ENCODE measurements around the gene NVL. TPM values are rescaled to one million over a fixed set of nuclear protein-coding genes. Genes with fewer than 3 reads are reported as not detected.

NVL gene
- total RNA-seq, 8 experiments from 2014 or later: 21.8 to 70.9 (median 47.7) TPM

- Histone ChIP-seq H3K4me1 (replicated peaks in 1 of 2) (peaks cover 7 to 9% of the 10 kb centered on the region in 2 donors), H3K4me3 (no peak overlapping the region), H3K27ac (no peak overlapping the region)
- in situ Hi-C loops (cut with MboI; ENCODE audit: low pct_unique_long_range_greater_than_20kb in 2 of 9, low sequenced_read_pairs in 9 of 9, unreplicated experiment in 9 of 9): no loop called here
- 64 to 100% (median 91%) methylated on average over 1 to 7 of the region's 7 CpGs for WGBS, 10 experiments
- no peak for ATAC-seq (replicated peaks in 6 of 8)
These were observed 140.4 kb downstream of the NVL start for GRCh38 chr1:224189561-224189960.

GRCh38 chr1:224188286-224188685 is 141.7 kb downstream of the NVL start:
- Histone ChIP-seq H3K4me1 (replicated peaks in 1 of 2) (peaks cover 8 to 11% of the 10 kb centered on the region in 2 donors), H3K27ac (no peak overlapping the region), H3K4me3 (no peak overlapping the region)
- 90 to 100% (median 97%) methylated on average over 2 of the region's 2 CpGs for WGBS, 10 experiments
- in situ Hi-C loops (cut with MboI; ENCODE audit: low pct_unique_long_range_greater_than_20kb in 2 of 9, low sequenced_read_pairs in 9 of 9, unreplicated experiment in 9 of 9): no loop called here
- no peak for ATAC-seq (replicated peaks in 6 of 8)

- Histone ChIP-seq H3K4me3 (no peak overlapping the region), H3K4me1 (replicated peaks in 1 of 2) (peaks cover 13 to 16% of the 10 kb centered on the region in 2 donors), H3K27ac (no peak overlapping the region)
- ATAC-seq (replicated peaks in 6 of 8): no peak
- 90 to 100% (median 100%) methylated on average over 1 to 8 of the region's 8 CpGs; no CpG with 5 or more reads in 1 of the 10 experiments for WGBS, 10 experiments
- in situ Hi-C loops (cut with MboI; ENCODE audit: low pct_unique_long_range_greater_than_20kb in 2 of 9, low sequenced_read_pairs in 9 of 9, unreplicated experiment in 9 of 9): no loop called here
These were observed 144.8 kb downstream of the NVL start for GRCh38 chr1:224185208-224185607.

GRCh38 chr1:224183591-224184312 is 146.2 kb downstream of the NVL start:
- Histone ChIP-seq H3K4me3 (peak overlapping the region; percentile 67 to 93 (median 84)), H3K4me1 (replicated peaks in 1 of 2) (peaks cover 13 to 16% of the 10 kb centered on the region in 2 donors), H3K27ac (peak overlapping the region; percentile 84 to 93)
- 0 to 2% (median 1%) methylated on average over 2 to 17 of the region's 53 CpGs; no CpG with 5 or more reads in 1 of the 10 experiments for WGBS, 10 experiments
- ATAC-seq (replicated peaks in 6 of 8): peak; percentile 70 to 77 (median 72)
- in situ Hi-C loops (cut with MboI; ENCODE audit: low pct_unique_long_range_greater_than_20kb in 2 of 9, low sequenced_read_pairs in 9 of 9, unreplicated experiment in 9 of 9): no loop called here

GRCh38 chr1:224182866-224183590 is 146.9 kb downstream of the NVL start, which contains the start of gene DEGS1:
Gene DEGS1, plus strand, starts transcription at chr1:224183240. Its CDS starts 97 bp downstream, at chr1:224183337.
- peaks cover 13 to 16% of the 10 kb centered on the region in 2 donors for H3K4me1 ChIP-seq (replicated peaks in 1 of 2)
- in situ Hi-C loops (cut with MboI; ENCODE audit: low pct_unique_long_range_greater_than_20kb in 2 of 9, low sequenced_read_pairs in 9 of 9, unreplicated experiment in 9 of 9): no loop called here
- 0 to 3% (median 0%) methylated on average over 1 to 30 of the region's 94 CpGs; no CpG with 5 or more reads in 3 of the 10 experiments for WGBS, 10 experiments
- peak; percentile 80 to 93 (median 91) for ATAC-seq (replicated peaks in 6 of 8)
- peak within 1 kb of the TSS; percentile 84 to 93 for H3K27ac ChIP-seq
- peak within 1 kb of the TSS; percentile 67 to 93 (median 84) for H3K4me3 ChIP-seq

- Histone ChIP-seq H3K27ac (peak overlapping the region; percentile 84 to 93), H3K4me3 (peak overlapping the region; percentile 67 to 93 (median 84)), H3K4me1 (replicated peaks in 1 of 2) (peaks cover 13 to 16% of the 10 kb centered on the region in 2 donors)
- no peak for ATAC-seq (replicated peaks in 6 of 8)
- in situ Hi-C loops (cut with MboI; ENCODE audit: low pct_unique_long_range_greater_than_20kb in 2 of 9, low sequenced_read_pairs in 9 of 9, unreplicated experiment in 9 of 9): no loop called here
- 29 to 80% (median 73%) methylated on average over 3 to 22 of the region's 22 CpGs for WGBS, 10 experiments
These were observed 147.7 kb downstream of the NVL start for GRCh38 chr1:224182057-224182865.

GRCh38 chr1:224181453-224181810 is 148.5 kb downstream of the NVL start:
- in situ Hi-C loops (cut with MboI; ENCODE audit: low pct_unique_long_range_greater_than_20kb in 2 of 9, low sequenced_read_pairs in 9 of 9, unreplicated experiment in 9 of 9): no loop called here
- no peak for ATAC-seq (replicated peaks in 6 of 8)
- 83 to 100% (median 90%) methylated on average over 1 to 4 of the region's 4 CpGs; no CpG with 5 or more reads in 4 of the 10 experiments for WGBS, 10 experiments
- no peak overlapping the region for H3K4me3 ChIP-seq
- no peak overlapping the region for H3K27ac ChIP-seq
- H3K4me1 ChIP-seq (replicated peaks in 1 of 2): peaks cover 13 to 16% of the 10 kb centered on the region in 2 donors

GRCh38 chr1:224180783-224181452 is 149.1 kb downstream of the NVL start:
- Histone ChIP-seq H3K4me3 (no peak overlapping the region), H3K4me1 (replicated peaks in 1 of 2) (peaks cover 13 to 16% of the 10 kb centered on the region in 2 donors), H3K27ac (no peak overlapping the region)
- no peak for ATAC-seq (replicated peaks in 6 of 8)
- in situ Hi-C loops (cut with MboI; ENCODE audit: low pct_unique_long_range_greater_than_20kb in 2 of 9, low sequenced_read_pairs in 9 of 9, unreplicated experiment in 9 of 9): no loop called here
- WGBS, 10 experiments: 69 to 100% (median 93%) methylated on average over 1 to 10 of the region's 11 CpGs; no CpG with 5 or more reads in 2 of the 10 experiments

GRCh38 chr1:224178894-224179293 is 151.1 kb downstream of the NVL start:
- no peak overlapping the region for H3K27ac ChIP-seq
- no peak for ATAC-seq (replicated peaks in 6 of 8)
- H3K4me1 ChIP-seq (replicated peaks in 1 of 2): peaks cover 5% of the 10 kb centered on the region in 2 donors
- H3K4me3 ChIP-seq: no peak overlapping the region
- in situ Hi-C loops (cut with MboI; ENCODE audit: low pct_unique_long_range_greater_than_20kb in 2 of 9, low sequenced_read_pairs in 9 of 9, unreplicated experiment in 9 of 9): no loop called here
- 88 to 100% (median 95%) methylated on average over 2 to 5 of the region's 5 CpGs; no CpG with 5 or more reads in 1 of the 10 experiments for WGBS, 10 experiments

GRCh38 chr1:224177356-224177999 is 152.5 kb downstream of the NVL start:
- no peak for ATAC-seq (replicated peaks in 6 of 8)
- 76 to 100% (median 92%) methylated on average over 2 to 8 of the region's 9 CpGs; no CpG with 5 or more reads in 2 of the 10 experiments for WGBS, 10 experiments

More at GRCh38 chr1:224177356-224177999, 152.5 kb downstream of the NVL start:
- H3K27ac ChIP-seq: no peak overlapping the region
- peaks cover 5% of the 10 kb centered on the region in 2 donors for H3K4me1 ChIP-seq (replicated peaks in 1 of 2)
- H3K4me3 ChIP-seq: no peak overlapping the region
- in situ Hi-C loops (cut with MboI; ENCODE audit: low pct_unique_long_range_greater_than_20kb in 2 of 9, low sequenced_read_pairs in 9 of 9, unreplicated experiment in 9 of 9): no loop called here
